Muscle layer of colon (tissue), 2 donors: ENCODE data around the gene AGAP1.

ENCODE experiments used
- H3K27ac ChIP-seq: one replicate; pipeline ENCODE4 v1.7.0; 2013; ENCODE audit warnings: low read depth, mild to moderate bottlenecking, low read length, moderate library complexity
- H3K27me3 ChIP-seq, 2 donors: one replicate each; pipeline ENCODE4 v1.7.0; 2013; ENCODE audit warnings: low read length in 2 of 2, mild to moderate bottlenecking in 2 of 2; ENCODE audit not compliant: insufficient read depth in 2 of 2, control insufficient read depth in 1 of 2
- H3K36me3 ChIP-seq: one replicate; pipeline ENCODE4 v1.7.0; 2013; ENCODE audit warnings: mild to moderate bottlenecking, low read length; ENCODE audit not compliant: insufficient read depth
- H3K4me1 ChIP-seq: one replicate; pipeline ENCODE4 v1.7.0; 2013; ENCODE audit warnings: mild to moderate bottlenecking, low read length; ENCODE audit not compliant: insufficient read depth
- H3K4me3 ChIP-seq, 2 donors: one replicate each; pipeline ENCODE4 v1.7.0; 2013; ENCODE audit warnings: low read length in 2 of 2, low read depth in 1 of 2, mild to moderate bottlenecking in 1 of 2, moderate library complexity in 1 of 2
- H3K9ac ChIP-seq: one replicate; pipeline ENCODE4 v1.7.0; 2013; ENCODE audit warnings: low read length
- H3K9me3 ChIP-seq: one replicate; pipeline ENCODE4 v1.7.0; 2013; ENCODE audit warnings: mild to moderate bottlenecking, low read length
- donor health status: abdominal sarcoma.
- donor health status: Adenocarcinoma of cecum.

Gene AGAP1

DNA sequence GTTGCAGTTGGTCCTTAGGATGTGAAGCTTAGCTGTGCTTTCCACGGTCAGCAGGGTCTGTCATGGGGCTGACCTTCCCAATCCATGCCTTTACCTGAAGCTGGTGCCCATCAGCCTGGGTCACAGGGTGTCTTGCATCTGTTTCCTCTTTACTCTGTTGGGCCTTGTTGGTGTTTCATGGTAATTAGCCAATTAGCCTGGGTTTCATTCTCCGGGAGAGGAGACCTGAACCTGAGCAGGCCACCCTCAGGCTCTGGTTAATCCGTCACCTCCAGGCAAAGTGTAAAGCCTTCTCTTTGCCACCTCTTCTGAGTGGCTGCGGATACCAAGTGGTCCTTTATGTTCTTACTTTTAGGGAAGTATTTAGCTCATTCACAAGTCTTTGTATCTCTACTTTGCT is 534.2 kb downstream of the AGAP1 start:
- Histone ChIP-seq H3K4me1 (no peaks in the 10 kb centered on the region), H3K4me3 (no peak overlapping the region), H3K9ac (no peak overlapping the region), H3K27me3 (no peaks in the 10 kb centered on the region), H3K36me3 (no peaks in the 10 kb centered on the region), H3K9me3 (no peaks in the 10 kb centered on the region), H3K27ac (no peak overlapping the region)

DNA sequence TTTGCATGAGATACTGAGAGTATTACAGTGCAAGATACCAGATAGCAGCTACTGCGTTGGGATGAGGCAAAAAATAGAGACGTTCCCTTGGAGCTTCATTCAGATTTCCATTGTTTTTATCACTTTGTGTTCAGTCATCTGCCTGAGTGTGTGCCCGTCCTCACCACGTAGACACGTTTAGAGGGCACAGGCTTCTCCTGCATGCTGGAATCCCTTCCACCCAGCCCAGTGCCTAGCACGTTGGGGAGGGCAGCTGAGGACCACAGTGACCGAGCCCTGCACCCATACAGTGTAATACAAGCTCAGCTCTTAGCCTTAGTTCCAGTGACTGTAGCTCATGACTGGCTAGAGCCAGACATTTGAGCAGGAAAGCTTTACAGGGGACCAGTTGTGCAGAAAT is 539.6 kb downstream of the AGAP1 start:
- H3K4me3 ChIP-seq: no peak overlapping the region
- no peak overlapping the region for H3K9ac ChIP-seq
- no peaks in the 10 kb centered on the region for H3K27me3 ChIP-seq
- peaks cover 9% of the 10 kb centered on the region for H3K36me3 ChIP-seq
- H3K27ac ChIP-seq: no peak overlapping the region
- H3K9me3 ChIP-seq: no peaks in the 10 kb centered on the region
- no peaks in the 10 kb centered on the region for H3K4me1 ChIP-seq

DNA sequence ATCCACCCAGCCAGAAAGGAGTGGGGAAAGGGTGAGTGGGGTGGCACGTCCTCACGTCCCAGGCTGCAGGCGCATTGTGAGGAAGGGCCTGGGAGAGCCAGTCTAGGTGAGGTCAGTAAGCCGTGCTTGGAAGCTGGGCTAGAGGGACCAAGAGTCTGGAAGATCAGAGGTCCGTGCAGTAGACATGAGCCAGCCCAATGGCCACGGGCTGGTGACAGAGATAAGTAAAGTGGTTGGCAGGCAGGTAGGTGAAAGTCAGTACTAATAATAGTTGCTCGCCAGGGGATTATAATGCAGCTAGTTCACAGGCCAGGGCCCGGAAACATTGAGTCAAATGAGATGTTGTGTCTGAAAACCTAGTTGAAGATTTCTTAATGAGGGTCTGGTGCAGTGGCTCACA is 541.1 kb downstream of the AGAP1 start:
- Histone ChIP-seq H3K4me3 (no peak overlapping the region), H3K36me3 (peaks cover 12% of the 10 kb centered on the region), H3K9me3 (no peaks in the 10 kb centered on the region), H3K9ac (no peak overlapping the region), H3K27ac (no peak overlapping the region), H3K4me1 (no peaks in the 10 kb centered on the region), H3K27me3 (no peaks in the 10 kb centered on the region)

DNA sequence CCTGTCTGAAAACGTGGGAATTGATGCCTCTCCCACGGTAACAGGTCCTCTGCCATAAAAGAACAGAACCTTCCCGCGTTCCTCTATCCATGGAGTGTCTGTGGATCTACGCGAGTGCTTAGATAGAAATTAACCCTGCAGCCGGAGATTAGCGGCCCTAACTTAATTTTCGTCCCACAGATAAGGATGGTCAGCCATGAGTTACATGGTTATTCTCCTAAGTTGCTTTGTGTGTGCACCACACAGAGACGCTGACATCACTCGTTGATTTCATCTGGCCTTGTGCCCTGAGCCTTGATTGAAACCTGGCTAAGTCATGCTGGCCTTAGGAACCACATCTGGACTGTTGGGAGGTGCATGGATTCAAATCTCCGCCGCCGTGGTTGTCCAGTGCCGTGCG is 542.2 kb downstream of the AGAP1 start:
- peaks cover 12% of the 10 kb centered on the region for H3K36me3 ChIP-seq
- no peaks in the 10 kb centered on the region for H3K27me3 ChIP-seq
- H3K27ac ChIP-seq: no peak overlapping the region
- H3K9ac ChIP-seq: no peak overlapping the region
- H3K4me3 ChIP-seq: no peak overlapping the region
- no peaks in the 10 kb centered on the region for H3K4me1 ChIP-seq
- no peaks in the 10 kb centered on the region for H3K9me3 ChIP-seq

DNA sequence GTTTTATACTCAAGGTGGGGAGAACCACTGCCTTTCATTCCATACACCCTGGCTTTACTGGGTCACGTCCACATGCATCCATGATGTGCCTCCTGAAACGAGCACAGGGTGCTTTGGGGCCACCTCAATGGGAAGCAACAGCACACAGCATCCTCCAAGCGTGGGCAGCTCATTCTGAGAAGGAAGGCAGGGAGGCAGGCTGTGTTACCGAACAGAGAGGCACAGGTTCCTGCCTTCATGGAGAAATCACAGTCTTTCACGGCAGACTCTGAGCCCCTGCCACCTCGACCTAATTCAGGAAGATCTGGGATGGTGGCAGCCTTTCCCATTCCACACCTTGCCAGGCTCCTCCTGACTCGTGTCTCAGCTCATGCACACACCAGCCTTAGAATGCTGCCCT is 544.3 kb downstream of the AGAP1 start:
- H3K36me3 ChIP-seq: peaks cover 12% of the 10 kb centered on the region
- no peak overlapping the region for H3K27ac ChIP-seq
- H3K9me3 ChIP-seq: no peaks in the 10 kb centered on the region
- no peaks in the 10 kb centered on the region for H3K27me3 ChIP-seq
- no peak overlapping the region for H3K4me3 ChIP-seq
- H3K4me1 ChIP-seq: no peaks in the 10 kb centered on the region
- no peak overlapping the region for H3K9ac ChIP-seq

DNA sequence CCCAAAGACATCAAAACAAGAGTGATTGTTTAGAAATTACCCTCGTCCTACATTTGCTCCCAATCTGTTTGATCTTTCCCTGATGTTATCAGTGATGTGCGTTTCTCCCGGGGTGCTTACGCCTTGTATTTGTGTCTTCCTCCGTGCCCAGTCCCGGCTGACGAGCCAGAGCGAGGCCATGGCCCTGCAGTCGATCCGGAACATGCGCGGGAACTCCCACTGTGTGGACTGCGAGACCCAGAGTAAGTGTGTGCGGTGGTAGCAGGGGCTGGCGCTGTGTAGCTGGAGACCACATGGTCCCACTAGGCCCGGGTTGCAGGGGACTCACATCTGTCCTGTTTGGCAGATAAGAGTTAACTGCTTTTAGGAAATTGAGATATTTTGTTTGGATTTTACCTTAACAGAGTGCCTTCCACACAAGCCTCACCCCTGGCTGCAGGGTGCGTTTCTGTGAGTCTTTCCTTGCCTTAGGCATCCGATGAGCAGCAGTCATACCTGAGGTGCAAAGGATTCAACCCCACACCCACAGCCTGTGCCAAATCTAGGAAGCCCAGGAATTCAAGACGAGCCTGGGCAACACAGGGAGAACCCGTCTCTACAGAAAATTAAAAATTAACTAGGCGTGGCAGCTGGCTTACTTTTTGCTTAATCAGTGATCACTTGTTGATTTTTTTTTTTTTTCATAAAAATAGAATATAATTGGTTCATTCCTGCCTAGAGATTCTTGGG is 546.9 kb downstream of the AGAP1 start:
- H3K9ac ChIP-seq: no peak overlapping the region
- H3K4me1 ChIP-seq: no peaks in the 10 kb centered on the region
- peaks cover 12% of the 10 kb centered on the region for H3K36me3 ChIP-seq
- no peaks in the 10 kb centered on the region for H3K27me3 ChIP-seq
- no peaks in the 10 kb centered on the region for H3K9me3 ChIP-seq
- H3K27ac ChIP-seq: no peak overlapping the region
- H3K4me3 ChIP-seq: no peak overlapping the region

DNA sequence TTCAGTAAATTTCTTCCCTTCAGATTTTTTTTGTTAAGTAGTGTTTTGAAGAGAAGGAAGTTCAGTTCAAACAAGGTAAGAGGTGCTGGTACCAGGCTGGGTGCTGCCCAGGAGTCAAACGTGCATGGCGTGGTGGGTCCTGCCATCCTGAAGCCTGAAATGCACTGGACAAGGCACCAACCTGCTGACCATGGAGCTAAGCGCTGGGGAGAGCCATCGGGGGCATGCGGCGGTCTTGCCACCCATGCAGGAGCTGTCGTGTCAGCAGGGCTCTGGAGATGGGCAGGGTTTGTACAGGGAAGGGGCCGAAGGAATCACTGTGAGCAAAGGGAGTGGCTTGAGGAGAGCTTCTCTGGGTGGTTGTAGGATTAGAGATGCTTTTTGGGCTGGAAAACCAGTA is 547.8 kb downstream of the AGAP1 start:
- H3K36me3 ChIP-seq: peaks cover 12% of the 10 kb centered on the region

DNA sequence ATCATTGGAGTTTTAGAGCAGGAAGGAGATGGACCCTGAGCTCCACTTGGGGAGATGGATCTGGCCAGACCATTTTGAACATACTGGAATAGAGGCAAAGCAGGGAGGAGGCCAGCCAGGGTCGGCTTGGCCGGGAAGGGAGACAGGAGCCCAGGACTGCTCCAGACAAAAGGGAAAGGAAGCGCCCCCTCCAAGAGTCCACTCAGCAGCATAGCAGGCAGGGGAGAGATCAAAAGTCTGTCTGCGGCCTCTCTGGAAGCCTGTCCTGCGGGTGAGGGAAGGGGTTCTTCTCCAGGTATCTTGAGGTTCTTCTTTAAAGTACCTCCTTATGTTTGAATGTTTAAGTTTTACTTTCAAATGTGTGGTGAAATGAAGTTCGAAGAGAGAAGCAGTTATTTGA is 548.2 kb downstream of the AGAP1 start:
- H3K36me3 ChIP-seq: peaks cover 12% of the 10 kb centered on the region
- H3K9ac ChIP-seq: no peak overlapping the region
- no peaks in the 10 kb centered on the region for H3K9me3 ChIP-seq
- no peaks in the 10 kb centered on the region for H3K27me3 ChIP-seq
- no peaks in the 10 kb centered on the region for H3K4me1 ChIP-seq
- no peak overlapping the region for H3K4me3 ChIP-seq
- no peak overlapping the region for H3K27ac ChIP-seq

More for the DNA sequence above, 547.8 kb downstream of the AGAP1 start:
- no peak overlapping the region for H3K4me3 ChIP-seq
- H3K9ac ChIP-seq: no peak overlapping the region
- H3K9me3 ChIP-seq: no peaks in the 10 kb centered on the region
- H3K27me3 ChIP-seq: no peaks in the 10 kb centered on the region
- H3K4me1 ChIP-seq: no peaks in the 10 kb centered on the region
- H3K27ac ChIP-seq: no peak overlapping the region

DNA sequence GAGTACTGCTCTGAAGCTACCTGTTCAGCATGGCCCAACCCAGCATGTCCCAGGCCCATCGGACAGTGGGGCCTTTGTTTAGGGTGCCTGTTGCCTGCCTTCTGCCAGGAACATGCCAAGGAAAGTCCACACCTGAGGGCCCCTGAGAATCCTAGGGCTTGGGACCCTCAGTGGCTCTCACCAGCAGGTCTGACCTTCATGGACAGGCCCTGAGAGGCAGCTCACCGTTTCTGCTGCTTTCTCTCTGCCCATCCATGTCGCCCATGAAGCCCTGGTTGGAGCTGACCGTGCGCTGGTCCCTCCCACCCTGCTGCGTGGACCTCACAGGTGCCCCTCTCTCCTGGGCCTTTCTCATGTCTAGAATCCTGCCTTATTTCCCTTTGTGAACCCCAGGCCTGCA is 550.3 kb downstream of the AGAP1 start:
- peaks cover 9% of the 10 kb centered on the region for H3K36me3 ChIP-seq
- no peaks in the 10 kb centered on the region for H3K4me1 ChIP-seq
- no peak overlapping the region for H3K4me3 ChIP-seq
- no peaks in the 10 kb centered on the region for H3K9me3 ChIP-seq
- no peak overlapping the region for H3K27ac ChIP-seq
- H3K9ac ChIP-seq: no peak overlapping the region
- no peaks in the 10 kb centered on the region for H3K27me3 ChIP-seq

DNA sequence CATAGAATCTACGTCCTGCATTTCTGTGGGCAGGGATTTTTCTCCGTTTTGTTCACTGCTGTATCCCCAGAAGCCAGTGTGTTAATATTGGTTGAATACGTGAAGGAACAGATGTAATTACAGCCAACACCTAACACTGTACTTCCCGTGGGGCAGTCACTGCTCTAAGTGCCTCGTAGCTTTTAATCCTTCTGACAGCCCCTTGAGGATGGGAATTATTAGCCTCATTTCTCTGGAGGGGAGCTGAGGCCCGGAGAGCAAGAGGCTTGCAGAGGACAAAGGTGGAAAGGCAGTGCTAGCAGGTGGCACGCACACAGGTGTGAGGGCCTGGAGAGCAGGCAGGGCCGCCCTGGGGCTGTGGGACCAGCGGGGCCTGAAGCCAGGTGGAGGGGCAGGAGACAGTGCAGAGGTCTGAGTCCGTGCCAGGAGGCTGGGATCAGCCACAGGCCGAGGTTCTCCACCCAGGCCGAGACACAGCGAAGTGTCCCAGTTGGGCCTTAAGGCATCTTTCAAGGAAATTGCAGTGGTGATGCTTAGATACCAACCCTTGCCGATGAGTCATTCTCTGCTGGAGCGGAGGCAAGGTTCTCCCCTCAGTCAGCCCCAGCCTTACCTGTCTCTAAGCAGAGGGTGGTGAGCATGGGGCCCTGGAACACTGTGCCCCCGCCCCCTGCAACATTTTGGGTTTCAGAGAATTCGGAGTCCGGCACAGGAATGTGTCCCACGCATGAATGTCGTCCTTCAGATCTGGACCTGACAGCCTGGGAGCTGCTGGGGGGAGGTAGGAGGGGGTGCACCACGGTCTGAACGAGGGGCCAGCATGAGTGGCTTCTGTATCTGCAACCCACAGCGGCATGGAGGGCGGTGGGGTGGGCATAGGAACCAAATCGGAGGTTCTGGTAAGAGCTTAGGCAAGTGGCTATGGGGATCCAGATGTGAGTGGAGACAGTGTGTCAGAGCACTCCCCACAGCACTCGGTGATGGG is 551.7 kb downstream of the AGAP1 start:
- Histone ChIP-seq H3K9ac (no peak overlapping the region), H3K9me3 (no peaks in the 10 kb centered on the region), H3K27ac (no peak overlapping the region), H3K4me3 (no peak overlapping the region), H3K4me1 (no peaks in the 10 kb centered on the region), H3K27me3 (no peaks in the 10 kb centered on the region), H3K36me3 (peaks cover 13% of the 10 kb centered on the region)

DNA sequence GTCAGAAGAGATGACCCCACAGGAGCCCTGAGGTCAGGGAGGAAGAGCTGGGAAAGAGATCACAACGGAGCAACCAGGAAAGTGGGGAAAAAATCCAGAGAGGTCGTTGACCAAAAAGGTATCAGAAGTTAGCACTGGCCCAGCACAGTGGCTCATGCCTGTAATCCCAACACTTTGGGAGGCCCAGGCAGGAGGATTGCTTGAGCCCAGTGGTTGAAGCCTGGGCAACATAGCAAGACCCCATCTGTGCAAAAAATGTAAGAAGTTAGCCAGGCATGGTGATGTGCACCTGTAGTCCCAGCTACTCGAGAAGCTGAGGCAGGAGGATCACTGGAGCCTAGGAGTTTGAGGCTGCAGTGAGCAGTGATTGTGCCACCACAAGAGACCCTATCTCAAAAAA is 552.9 kb downstream of the AGAP1 start:
- Histone ChIP-seq H3K4me1 (no peaks in the 10 kb centered on the region), H3K9me3 (no peaks in the 10 kb centered on the region), H3K27me3 (no peaks in the 10 kb centered on the region), H3K4me3 (no peak overlapping the region), H3K36me3 (peaks cover 13% of the 10 kb centered on the region), H3K9ac (no peak overlapping the region), H3K27ac (no peak overlapping the region)
